ENCODE results near the gene CFB. TPM values are rescaled to one million over a fixed set of nuclear protein-coding genes. Genes with fewer than 3 reads are reported as not detected.

CFB gene
- total and polyA plus RNA-seq, 2 experiments from 2014 or later, result 0.66 to 1.3 TPM

DNA sequence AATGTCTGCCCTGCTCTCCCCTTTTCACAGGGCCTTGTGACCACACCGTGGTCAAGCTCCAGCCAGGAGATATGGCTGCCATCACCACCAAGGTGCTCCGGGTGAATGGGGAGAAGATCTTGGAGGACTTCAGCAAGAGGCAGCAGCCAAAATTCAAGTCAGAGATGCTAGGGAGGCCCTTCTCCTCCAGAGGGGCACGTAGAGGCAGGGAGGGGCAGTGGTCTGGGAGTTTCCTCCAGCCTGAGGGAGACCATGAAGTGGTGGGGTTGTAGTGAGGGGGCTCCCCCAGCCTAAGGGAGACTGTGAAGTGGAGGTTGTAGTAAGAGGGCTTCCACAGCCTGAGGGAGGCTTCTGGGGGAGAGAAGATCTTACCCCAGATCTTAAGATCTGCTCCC is 22.0 kb downstream of the CFB start:
- Histone ChIP-seq H3K36me3 (peaks cover 20% of the 10 kb centered on the region), H3K9me3 (ENCODE audit: low read depth) (no peaks in the 10 kb centered on the region), H3K4me3 (no peak overlapping the region), H3K27ac (no peak overlapping the region), H3K27me3 (no peaks in the 10 kb centered on the region), H3K4me1 (ENCODE audit: low read depth) (peaks cover under 1% of the 10 kb centered on the region)
- DNase-seq (ENCODE audit: low read depth in 1 of 2, low spot score in 1 of 2), result no peak
- TF ChIP-seq, protein P1, sequence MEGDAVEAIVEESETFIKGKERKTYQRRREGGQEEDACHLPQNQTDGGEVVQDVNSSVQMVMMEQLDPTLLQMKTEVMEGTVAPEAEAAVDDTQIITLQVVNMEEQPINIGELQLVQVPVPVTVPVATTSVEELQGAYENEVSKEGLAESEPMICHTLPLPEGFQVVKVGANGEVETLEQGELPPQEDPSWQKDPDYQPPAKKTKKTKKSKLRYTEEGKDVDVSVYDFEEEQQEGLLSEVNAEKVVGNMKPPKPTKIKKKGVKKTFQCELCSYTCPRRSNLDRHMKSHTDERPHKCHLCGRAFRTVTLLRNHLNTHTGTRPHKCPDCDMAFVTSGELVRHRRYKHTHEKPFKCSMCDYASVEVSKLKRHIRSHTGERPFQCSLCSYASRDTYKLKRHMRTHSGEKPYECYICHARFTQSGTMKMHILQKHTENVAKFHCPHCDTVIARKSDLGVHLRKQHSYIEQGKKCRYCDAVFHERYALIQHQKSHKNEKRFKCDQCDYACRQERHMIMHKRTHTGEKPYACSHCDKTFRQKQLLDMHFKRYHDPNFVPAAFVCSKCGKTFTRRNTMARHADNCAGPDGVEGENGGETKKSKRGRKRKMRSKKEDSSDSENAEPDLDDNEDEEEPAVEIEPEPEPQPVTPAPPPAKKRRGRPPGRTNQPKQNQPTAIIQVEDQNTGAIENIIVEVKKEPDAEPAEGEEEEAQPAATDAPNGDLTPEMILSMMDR (IDR thresholded peaks at IDR 0.05; ENCODE audit: low read depth, low read length), result no peak

DNA sequence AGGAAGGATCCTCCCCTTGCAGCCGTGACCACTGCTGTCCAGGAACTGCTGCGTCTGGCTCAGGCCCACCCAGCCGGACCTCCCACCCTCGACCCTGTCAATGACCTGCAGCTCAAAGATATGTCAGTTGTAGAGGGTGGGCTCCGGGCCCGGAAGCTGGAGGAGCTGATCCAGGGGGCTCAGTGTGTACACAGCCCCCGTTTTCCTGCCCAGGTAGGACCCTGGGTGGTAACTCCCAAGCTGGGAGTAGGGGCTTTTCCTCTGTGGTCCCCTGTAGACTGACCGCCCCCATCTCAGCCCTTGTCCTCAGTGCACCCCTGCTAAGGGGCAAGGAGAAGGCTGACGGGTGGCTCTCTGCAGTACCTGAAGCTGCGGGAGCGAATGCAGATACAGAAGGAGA is 22.4 kb downstream of the CFB start:
- TF ChIP-seq, protein P1 (IDR thresholded peaks at IDR 0.05; ENCODE audit: low read depth, low read length), result no peak
- no peak overlapping the region for H3K4me3 ChIP-seq
- H3K36me3 ChIP-seq, result peaks cover 20% of the 10 kb centered on the region
- H3K9me3 ChIP-seq (ENCODE audit: low read depth), result no peaks in the 10 kb centered on the region
- DNase-seq (ENCODE audit: low read depth in 1 of 2, low spot score in 1 of 2), result no peak
- no peaks in the 10 kb centered on the region for H3K27me3 ChIP-seq
- H3K27ac ChIP-seq, result no peak overlapping the region
- peaks cover 5% of the 10 kb centered on the region for H3K4me1 ChIP-seq (ENCODE audit: low read depth)

DNA sequence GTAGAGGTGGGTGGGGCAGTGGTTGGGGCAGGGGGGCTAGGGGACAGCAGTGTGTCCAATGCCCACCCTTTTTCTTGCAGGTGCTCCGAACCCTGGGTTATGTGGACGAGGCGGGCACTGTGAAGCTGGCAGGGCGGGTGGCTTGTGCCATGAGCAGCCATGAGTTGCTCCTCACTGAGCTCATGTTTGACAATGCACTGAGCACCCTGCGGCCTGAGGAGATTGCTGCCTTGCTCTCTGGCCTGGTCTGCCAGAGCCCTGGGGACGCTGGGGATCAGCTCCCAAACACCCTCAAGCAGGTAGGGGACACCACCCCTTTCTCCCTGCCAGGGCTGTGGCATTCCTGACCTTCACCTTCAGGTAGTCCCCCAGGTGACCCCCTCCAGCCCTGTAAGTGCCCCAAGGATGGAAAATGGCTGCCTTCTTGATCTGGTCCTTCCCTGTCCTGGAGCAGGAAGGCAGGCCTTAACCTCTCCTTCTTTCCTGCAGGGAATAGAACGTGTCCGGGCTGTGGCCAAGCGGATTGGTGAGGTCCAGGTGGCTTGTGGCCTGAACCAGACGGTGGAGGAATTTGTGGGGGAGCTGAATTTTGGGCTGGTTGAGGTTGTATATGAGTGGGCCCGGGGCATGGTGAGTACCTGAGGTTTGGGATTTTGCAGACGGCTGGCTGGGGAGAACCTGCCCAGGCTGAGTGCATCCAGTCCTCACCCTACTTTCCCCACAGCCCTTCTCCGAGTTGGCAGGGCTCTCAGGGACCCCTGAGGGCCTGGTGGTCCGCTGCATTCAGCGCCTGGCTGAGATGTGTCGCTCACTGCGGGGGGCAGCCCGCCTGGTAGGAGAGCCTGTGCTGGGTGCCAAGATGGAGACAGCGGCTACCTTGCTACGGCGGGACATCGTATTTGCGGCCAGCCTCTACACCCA is 23.2 kb downstream of the CFB start:
- H3K27ac ChIP-seq, result no peak overlapping the region
- no peak for DNase-seq (ENCODE audit: low read depth in 1 of 2, low spot score in 1 of 2)
- H3K4me3 ChIP-seq, result no peak overlapping the region
- H3K27me3 ChIP-seq, result no peaks in the 10 kb centered on the region
- peaks cover 19% of the 10 kb centered on the region for H3K36me3 ChIP-seq
- TF ChIP-seq, protein P1 (IDR thresholded peaks at IDR 0.05; ENCODE audit: low read depth, low read length), result no peak
- H3K9me3 ChIP-seq (ENCODE audit: low read depth), result no peaks in the 10 kb centered on the region
- H3K4me1 ChIP-seq (ENCODE audit: low read depth), result peaks cover 5% of the 10 kb centered on the region

DNA sequence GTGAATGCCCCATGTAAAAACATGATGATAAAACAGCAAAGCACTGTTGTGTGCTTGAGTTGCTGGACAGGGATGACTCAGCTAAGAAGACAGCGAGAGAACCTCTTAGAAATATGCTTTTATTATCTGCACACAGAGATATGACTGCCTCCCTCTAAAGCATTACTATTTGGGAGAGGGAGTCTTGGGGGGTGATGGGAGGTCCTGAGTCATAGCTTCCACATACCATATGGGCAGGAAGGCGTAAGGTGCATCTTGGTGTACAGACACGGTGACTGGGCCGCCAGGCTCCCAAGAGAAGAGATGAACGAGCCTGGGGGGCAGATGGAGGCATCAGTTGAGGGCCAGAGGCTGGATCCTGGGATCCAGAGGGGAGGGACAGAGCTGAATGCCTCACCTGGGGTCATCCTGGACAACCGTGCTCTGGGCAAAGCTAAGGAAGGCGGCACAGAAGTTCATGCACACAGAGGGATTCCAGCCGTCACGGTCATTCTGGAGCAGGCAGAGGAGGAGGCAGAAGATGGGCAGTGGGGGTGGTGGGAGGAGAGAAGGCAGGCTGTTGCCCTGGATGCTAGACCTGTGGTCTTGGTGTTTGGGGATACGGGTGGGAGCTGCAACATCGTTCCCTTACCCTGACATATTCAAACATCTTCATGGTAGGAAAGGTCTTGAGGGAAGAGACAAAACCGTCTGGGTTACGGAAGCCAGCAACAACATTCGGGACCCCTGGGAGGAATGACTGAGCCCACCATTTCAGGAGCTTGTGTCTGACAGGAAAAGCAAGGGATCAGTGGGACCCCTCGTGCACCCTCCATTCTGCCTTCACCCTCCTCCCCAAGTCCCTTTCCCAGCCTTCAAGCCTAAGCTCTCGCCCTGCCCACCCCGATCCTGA is 24.1 kb downstream of the CFB start:
- peak overlapping the region; percentile 34 for H3K27ac ChIP-seq
- no peaks in the 10 kb centered on the region for H3K9me3 ChIP-seq (ENCODE audit: low read depth)
- H3K4me1 ChIP-seq (ENCODE audit: low read depth), result peaks cover 5% of the 10 kb centered on the region
- peak in 1 of 2 donors; percentile 52 for DNase-seq (ENCODE audit: low read depth in 1 of 2, low spot score in 1 of 2)
- peaks cover 13% of the 10 kb centered on the region for H3K36me3 ChIP-seq
- TF ChIP-seq, protein P1 (IDR thresholded peaks at IDR 0.05; ENCODE audit: low read depth, low read length), result no peak
- H3K27me3 ChIP-seq, result no peaks in the 10 kb centered on the region
- H3K4me3 ChIP-seq, result no peak overlapping the region

DNA sequence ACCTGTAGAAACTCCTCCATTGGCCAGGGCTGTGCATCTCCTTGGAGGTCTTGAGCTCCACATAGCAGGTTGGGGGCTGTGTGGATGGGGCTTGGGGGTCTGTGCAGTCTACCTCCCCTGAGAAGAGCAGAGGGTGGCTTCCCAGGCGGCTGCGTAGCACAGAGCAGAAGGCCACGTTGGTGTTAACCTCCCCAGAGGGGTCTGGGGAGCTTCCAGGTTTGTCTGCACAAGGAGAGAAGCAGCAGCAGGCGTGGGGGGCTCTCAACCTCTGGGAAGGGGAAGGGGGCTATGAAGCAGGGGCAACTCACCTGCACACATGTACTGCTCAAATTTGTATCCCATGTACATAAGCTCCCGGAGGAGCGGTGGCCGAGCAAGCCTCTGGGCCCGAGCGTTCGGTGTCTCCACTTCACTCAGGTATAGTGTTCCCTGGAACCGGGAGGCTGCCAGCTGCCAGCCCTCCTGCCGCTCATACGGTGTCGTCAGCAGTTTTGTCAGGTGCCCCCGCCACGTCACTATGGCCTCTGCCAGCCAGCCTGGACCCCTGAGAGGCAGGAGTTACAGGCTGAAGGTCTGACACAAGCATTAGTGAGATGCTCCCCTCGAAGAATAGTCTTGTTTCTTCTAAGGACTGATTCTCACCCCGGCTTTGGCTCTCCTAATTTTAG is 24.8 kb downstream of the CFB start:
- no peaks in the 10 kb centered on the region for H3K27me3 ChIP-seq
- TF ChIP-seq, protein P1 (IDR thresholded peaks at IDR 0.05; ENCODE audit: low read depth, low read length), result no peak
- H3K4me1 ChIP-seq (ENCODE audit: low read depth), result peaks cover 5% of the 10 kb centered on the region
- H3K27ac ChIP-seq, result peak overlapping the region; percentile 87
- peaks cover 8% of the 10 kb centered on the region for H3K36me3 ChIP-seq
- H3K9me3 ChIP-seq (ENCODE audit: low read depth), result no peaks in the 10 kb centered on the region
- peak overlapping the region; percentile 67 for H3K4me3 ChIP-seq
- no peak for DNase-seq (ENCODE audit: low read depth in 1 of 2, low spot score in 1 of 2)
